HG03558 (cell line): ENCODE measurements around the gene CD209.

Experiments used
- ATAC-seq: cut with Tn5 transposase; IDR thresholded peaks from one replicate; pipeline ENCODE4 v1.9.1; 2021; ENCODE audit warnings: moderate number of reproducible peaks; ENCODE audit not compliant: unreplicated experiment; ENCODE audit errors: extremely low read depth

CD209 gene

GRCh38 chr19:7739801-7740681 lies 7.3 kb downstream of the CD209 start:
- no peak for ATAC-seq

- no peak for ATAC-seq
Observed at GRCh38 chr19:7739211-7739755, 8.1 kb downstream of the CD209 start.

GRCh38 chr19:7738023-7738422 lies 9.3 kb downstream of the CD209 start:
- ATAC-seq: no peak

- ATAC-seq: no peak
Observed at GRCh38 chr19:7737215-7737614, 10.1 kb downstream of the CD209 start.

GRCh38 chr19:7736148-7736547 lies 11.2 kb downstream of the CD209 start:
- no peak for ATAC-seq

GRCh38 chr19:7734220-7735203 lies 12.8 kb downstream of the CD209 start:
- no peak for ATAC-seq

- ATAC-seq: no peak
Observed at GRCh38 chr19:7733376-7733775, 14.0 kb downstream of the CD209 start.

- ATAC-seq: no peak
Observed at GRCh38 chr19:7732045-7732444, 15.3 kb downstream of the CD209 start, which contains the start of gene CLEC4G. Gene CLEC4G (minus strand): TSS chr19:7732110. CDS start chr19:7732102, 8 bp downstream.

- ATAC-seq: no peak
Observed at GRCh38 chr19:7731615-7732014, 15.7 kb downstream of the CD209 start.

GRCh38 chr19:7731218-7731595 lies 16.1 kb downstream of the CD209 start:
- ATAC-seq: no peak

- ATAC-seq: no peak
Observed at GRCh38 chr19:7730286-7731217, 16.8 kb downstream of the CD209 start.

GRCh38 chr19:7729831-7730285 lies 17.5 kb downstream of the CD209 start:
- no peak for ATAC-seq

GRCh38 chr19:7729211-7729610 lies 18.1 kb downstream of the CD209 start:
- ATAC-seq: no peak

GRCh38 chr19:7725791-7726190 lies 21.5 kb downstream of the CD209 start:
- ATAC-seq: no peak

GRCh38 chr19:7722231-7722651 lies 25.1 kb downstream of the CD209 start:
- no peak for ATAC-seq

GRCh38 chr19:7720351-7720750 lies 27.0 kb downstream of the CD209 start:
- ATAC-seq: no peak

- no peak for ATAC-seq
Observed at GRCh38 chr19:7718668-7719067, 28.7 kb downstream of the CD209 start.

GRCh38 chr19:7716762-7717161 lies 30.6 kb downstream of the CD209 start:
- no peak for ATAC-seq

- no peak for ATAC-seq
Observed at GRCh38 chr19:7715671-7716070, 31.7 kb downstream of the CD209 start.
